ENCODE measurements around the gene PEPD.

DNA sequence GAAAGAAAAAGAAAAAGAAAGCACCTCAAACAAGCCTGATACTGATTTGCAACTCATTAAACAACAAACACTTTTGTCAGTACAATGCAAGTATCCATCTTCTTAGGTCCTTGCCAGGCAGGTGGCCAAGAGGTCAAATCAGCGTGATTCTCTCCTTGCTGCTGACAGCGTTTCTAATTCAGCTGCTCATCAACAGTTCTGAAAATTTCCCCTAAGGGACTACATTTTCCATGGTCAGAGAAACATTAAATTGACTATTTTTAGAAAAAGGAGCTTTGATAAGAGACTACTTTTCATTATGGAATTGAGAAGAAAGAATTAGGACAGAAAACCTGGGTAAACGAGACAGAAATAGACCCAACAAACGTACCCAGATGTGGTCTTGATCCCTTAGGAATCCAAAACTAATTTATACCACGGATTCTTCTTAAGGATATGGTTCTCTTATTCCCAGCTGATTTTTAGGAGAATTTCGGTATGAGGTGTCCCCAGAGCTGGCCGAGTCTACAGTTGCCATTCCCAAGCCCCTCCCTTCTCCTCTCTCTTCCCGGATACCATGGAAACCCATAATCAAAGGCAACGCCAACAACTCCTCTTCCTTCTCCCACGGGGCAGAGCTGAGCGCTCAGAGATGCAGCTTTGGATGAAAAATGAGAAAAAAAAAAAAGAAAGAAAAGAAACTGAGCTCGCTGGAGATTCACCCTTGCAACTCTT is 177.6 kb downstream of the PEPD start:
- TF ChIP-seq POLR2AphosphoS5 (IDR thresholded peaks at IDR 0.05) (no peak), POLR2A (IDR thresholded peaks at IDR 0.05) (no peak)
- TF ChIP-seq, protein P1, sequence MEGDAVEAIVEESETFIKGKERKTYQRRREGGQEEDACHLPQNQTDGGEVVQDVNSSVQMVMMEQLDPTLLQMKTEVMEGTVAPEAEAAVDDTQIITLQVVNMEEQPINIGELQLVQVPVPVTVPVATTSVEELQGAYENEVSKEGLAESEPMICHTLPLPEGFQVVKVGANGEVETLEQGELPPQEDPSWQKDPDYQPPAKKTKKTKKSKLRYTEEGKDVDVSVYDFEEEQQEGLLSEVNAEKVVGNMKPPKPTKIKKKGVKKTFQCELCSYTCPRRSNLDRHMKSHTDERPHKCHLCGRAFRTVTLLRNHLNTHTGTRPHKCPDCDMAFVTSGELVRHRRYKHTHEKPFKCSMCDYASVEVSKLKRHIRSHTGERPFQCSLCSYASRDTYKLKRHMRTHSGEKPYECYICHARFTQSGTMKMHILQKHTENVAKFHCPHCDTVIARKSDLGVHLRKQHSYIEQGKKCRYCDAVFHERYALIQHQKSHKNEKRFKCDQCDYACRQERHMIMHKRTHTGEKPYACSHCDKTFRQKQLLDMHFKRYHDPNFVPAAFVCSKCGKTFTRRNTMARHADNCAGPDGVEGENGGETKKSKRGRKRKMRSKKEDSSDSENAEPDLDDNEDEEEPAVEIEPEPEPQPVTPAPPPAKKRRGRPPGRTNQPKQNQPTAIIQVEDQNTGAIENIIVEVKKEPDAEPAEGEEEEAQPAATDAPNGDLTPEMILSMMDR (IDR thresholded peaks at IDR 0.05) = no peak
